DMS114 treated with DMSO at 0.1 percent for 48 hours (cell line): ENCODE data around the gene FSHB.
"Not testable (repeated sequence)": the region's sequence is repeated elsewhere in the genome, so short reads cannot be mapped to it uniquely, and the experiment has no call there.

Source experiments
- DNase-seq: peaks from one replicate; lab custom pipeline; 2025; ENCODE audit not compliant: unreplicated experiment; lab: John Stamatoyannopoulos, UW

The FSHB gene

DNA sequence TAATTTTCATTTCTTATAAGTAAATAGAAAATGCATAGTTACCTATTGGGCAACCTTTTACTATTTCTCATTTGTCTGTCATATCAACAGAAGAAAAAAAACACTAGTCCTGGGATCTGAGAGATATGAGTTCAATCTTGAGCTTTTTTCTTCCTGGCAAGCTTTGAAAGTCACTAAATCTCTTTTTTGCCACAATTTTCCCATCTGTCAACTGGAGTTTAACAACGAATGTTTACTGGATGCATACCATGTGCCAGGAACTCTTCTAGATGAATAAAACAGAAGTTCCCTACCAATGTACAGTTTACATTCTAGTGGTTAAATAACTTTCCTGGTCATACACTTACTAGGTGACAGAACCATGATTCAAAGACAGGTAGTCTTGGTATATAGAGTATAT lies 31.0 kb downstream of the FSHB start:
- DNase-seq = no peak

- not testable (repeated sequence) for DNase-seq
These were observed 37.8 kb downstream of the FSHB start for GRCh38 chr11:30268638-30269037.

DNA sequence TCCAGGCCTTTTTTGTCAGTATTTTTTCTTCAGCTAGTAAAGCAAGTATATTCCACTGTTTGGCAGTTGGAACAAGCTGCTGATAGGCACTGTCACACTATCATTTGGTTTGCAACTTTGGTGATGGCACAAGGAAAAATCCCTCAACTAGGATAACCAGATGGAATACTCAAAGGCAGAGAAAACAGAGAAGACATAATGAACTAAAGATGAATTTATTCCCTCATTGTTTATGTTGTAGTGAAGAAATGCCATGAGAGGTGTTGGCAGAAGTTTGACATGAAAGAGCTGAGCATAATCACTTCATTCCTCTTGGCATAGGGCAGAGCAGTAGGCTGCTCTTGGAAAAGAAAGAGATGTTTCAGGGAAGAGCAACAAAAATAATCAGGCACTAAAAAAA lies 39.9 kb downstream of the FSHB start:
- DNase-seq = no peak

GRCh38 chr11:30277176-30277575 lies 46.4 kb downstream of the FSHB start:
- no peak for DNase-seq

DNA sequence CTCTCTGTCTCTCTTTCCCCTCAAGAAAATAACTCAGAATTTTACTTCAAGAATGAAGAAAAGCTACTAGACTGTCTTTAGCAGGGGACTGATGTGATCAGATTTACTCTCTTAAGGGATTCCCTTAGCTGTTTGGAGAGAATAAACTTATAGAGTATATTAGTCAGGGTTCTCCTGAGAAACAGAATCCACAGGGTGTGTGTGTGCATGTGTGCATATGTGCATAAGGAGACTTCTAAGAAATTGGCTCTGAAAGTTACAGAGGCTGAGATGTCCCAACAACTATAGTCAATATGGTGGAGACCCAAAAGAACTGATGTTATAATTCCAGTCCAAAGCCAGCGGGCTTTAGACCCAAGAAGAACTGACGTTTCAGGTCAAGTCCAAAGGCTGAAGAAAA lies 49.0 kb downstream of the FSHB start:
- DNase-seq = no peak

DNA sequence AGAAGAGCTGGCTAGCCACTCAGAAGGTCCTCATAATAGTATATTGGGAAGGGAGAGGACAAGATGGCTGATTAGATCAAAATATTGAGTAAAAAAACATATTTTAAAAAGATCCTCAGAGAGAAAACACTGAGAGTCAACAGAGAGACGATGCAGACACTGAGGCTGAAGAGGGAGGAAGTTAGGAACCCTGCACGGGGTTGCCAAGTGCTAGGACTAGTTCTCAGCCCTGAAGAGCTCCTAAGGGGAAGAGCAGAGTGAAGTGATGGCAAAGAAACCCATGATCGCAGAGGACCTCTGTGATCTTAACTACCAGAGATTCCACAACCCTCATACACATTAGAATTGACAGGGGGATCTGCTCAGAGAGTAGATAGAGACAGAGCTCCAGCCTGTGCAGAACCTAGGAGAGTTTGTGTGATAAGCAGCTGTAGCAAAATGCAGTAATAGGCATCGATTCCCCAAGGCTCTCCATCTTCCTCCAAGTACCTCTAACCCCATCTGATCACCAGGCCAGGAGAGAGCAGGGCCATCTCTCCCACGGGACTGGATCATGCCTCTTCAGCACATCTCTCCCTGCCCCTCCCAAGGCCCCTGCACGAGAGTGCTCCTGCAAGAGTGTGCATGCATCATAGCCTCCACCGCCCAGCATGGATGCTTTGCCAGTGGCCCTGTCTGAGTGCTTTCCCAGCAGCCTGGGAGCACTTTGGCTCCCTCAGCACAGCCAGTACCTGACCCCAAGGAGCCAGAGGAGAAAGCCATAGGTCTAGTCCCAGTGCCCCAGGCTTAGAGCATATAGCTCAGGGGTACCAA lies 50.9 kb downstream of the FSHB start:
- DNase-seq = no peak

GRCh38 chr11:30282289-30282631 lies 51.4 kb downstream of the FSHB start:
- no peak for DNase-seq
